Retinal pigment epithelial cell (primary cell): ENCODE measurements around the gene CCR5AS.

ENCODE experiments used
- DNase-seq: peaks from one replicate; pipeline ENCODE4 v3.0.0-alpha.2; 2010; ENCODE audit warnings: low read depth
- H3K4me3 ChIP-seq: 2 replicates; pipeline ENCODE4 v1.5.1; 2011; ENCODE audit warnings: mild to moderate bottlenecking, low read length, control low read depth, moderate library complexity
- TF ChIP-seq, protein P1 (sequence below): conservative IDR thresholded peaks from 2 replicates; pipeline ENCODE4 v1.5.1; 2011; ENCODE audit warnings: low read depth, low read length, control low read depth, inconsistent platforms

CCR5AS gene

DNA sequence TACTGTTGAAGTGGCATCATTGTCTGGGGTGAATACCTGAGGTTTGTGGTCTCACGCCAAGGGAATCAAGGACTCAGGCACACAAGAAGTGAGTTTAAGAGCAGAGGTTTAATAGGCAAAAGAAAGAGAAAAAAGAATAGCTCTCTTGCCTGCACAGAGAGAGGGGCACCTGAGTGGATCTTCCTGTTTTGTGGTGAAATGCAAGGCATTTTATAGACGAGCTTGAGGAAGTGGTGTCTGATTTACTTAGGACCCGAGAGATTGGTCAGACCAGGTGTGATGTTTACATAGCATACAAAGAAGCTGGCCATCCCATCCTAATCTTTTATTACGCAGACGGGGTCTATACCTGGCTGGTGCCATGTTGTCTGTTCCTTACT lies 22.9 kb downstream of the CCR5AS start:
- no peak overlapping the region for H3K4me3 ChIP-seq
- DNase-seq: no peak
- TF ChIP-seq, protein P1, sequence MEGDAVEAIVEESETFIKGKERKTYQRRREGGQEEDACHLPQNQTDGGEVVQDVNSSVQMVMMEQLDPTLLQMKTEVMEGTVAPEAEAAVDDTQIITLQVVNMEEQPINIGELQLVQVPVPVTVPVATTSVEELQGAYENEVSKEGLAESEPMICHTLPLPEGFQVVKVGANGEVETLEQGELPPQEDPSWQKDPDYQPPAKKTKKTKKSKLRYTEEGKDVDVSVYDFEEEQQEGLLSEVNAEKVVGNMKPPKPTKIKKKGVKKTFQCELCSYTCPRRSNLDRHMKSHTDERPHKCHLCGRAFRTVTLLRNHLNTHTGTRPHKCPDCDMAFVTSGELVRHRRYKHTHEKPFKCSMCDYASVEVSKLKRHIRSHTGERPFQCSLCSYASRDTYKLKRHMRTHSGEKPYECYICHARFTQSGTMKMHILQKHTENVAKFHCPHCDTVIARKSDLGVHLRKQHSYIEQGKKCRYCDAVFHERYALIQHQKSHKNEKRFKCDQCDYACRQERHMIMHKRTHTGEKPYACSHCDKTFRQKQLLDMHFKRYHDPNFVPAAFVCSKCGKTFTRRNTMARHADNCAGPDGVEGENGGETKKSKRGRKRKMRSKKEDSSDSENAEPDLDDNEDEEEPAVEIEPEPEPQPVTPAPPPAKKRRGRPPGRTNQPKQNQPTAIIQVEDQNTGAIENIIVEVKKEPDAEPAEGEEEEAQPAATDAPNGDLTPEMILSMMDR: no peak

DNA sequence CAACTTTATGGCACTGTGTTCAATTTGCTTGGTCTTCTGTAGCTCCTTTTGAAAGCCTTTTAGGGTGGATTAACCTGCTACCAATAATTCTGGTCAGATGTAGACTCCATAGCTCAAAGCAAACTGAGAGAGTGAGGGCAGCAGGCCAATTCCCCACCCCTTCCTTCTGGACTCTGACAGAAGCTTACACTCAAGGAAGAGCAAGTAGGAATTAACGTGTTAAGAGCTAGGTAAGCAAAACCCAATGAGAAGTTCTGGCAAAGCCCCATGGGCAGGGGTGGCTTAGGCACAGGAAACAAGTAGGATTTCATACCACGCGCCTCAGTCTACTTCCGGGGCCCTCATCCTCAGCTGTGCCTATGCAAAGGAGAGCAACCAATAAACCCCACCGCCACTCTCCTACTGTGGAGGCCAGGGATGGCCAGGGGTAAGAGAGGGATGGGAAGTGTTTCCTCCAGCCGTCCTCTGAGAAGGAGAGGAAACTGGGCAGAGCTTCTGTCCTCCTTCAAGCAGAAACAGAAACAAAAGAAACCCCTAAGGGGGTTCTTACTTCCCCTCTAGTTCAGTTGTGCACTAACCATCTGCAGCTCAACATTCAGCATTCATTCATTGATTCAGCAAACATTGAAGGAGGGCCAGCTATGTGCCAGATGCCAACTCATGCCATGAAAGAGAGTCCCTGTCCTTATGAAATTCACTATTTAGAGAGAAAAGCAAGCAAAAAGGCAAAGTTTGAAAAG lies 23.5 kb downstream of the CCR5AS start:
- TF ChIP-seq, protein P1: no peak
- H3K4me3 ChIP-seq: no peak overlapping the region
- DNase-seq: no peak

DNA sequence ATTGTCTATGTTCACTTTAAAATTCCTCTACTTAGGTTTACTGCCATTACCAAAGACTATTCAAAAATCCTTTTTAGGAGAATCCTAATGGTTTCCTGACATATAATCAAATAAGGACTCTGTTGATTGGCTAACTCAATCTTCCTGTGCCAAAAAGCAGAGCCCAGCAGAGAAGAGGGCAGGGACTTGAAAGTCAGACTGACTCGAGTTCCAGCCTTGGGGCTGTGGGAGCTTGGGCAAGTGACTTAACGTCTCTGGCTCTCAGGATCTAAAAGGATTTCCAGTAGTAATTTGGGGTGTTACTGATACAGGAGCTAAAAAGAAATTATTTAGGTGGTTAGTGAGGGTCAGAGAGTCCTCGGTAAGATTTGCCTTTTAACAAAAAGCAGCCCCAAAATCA lies 25.2 kb downstream of the CCR5AS start:
- H3K4me3 ChIP-seq: no peak overlapping the region
- DNase-seq: no peak
- TF ChIP-seq, protein P1: no peak

- H3K4me3 ChIP-seq: no peak overlapping the region
- no peak for DNase-seq
- TF ChIP-seq, protein P1: no peak
These were observed 26.2 kb downstream of the CCR5AS start for GRCh38 chr3:46380471-46381221.

- H3K4me3 ChIP-seq: no peak overlapping the region
- no peak for DNase-seq
- TF ChIP-seq, protein P1: peak; percentile 85
These were observed 28.4 kb downstream of the CCR5AS start for GRCh38 chr3:46378426-46378942.

- no peak for DNase-seq
- no peak overlapping the region for H3K4me3 ChIP-seq
- TF ChIP-seq, protein P1: no peak
These were observed 31.1 kb downstream of the CCR5AS start for GRCh38 chr3:46375814-46376213.
